ENCODE results near the gene DRG2.

DNA sequence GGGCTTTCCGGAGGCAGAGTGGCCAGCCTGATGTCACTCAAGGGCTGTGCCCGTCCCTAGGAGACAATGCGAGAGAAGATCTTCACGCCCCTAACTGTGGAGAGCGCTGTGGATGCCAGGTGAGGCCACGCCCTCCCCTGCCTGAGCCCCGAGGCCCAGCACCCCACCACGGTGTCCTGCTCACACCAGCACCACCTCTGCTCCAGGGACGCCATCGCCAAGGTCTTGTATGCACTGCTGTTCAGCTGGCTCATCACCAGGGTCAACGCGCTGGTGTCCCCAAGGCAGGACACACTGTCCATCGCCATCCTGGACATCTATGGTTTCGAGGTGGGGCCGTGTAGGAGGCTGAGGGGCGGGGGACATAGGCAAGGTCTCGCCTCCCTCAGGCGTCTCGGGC is 48.6 kb downstream of the DRG2 start:
- TF ChIP-seq, protein P1, sequence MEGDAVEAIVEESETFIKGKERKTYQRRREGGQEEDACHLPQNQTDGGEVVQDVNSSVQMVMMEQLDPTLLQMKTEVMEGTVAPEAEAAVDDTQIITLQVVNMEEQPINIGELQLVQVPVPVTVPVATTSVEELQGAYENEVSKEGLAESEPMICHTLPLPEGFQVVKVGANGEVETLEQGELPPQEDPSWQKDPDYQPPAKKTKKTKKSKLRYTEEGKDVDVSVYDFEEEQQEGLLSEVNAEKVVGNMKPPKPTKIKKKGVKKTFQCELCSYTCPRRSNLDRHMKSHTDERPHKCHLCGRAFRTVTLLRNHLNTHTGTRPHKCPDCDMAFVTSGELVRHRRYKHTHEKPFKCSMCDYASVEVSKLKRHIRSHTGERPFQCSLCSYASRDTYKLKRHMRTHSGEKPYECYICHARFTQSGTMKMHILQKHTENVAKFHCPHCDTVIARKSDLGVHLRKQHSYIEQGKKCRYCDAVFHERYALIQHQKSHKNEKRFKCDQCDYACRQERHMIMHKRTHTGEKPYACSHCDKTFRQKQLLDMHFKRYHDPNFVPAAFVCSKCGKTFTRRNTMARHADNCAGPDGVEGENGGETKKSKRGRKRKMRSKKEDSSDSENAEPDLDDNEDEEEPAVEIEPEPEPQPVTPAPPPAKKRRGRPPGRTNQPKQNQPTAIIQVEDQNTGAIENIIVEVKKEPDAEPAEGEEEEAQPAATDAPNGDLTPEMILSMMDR (IDR thresholded peaks at IDR 0.05; ENCODE audit: low read length): no peak
- TF ChIP-seq EZH2 (IDR thresholded peaks at IDR 0.05; ENCODE audit: borderline replicate concordance, low read length): no peak
